ENCODE data around the gene VAMP2.
A peak's percentile ranks its signal among the peaks of the same experiment; 100 is the strongest.

VAMP2 gene

GRCh38 chr17:8122924-8123694, 39.6 kb downstream of the VAMP2 start:
- peak in 3 of 4 experiments; percentile 9 to 57 (median 33) for DNase-seq

DNA sequence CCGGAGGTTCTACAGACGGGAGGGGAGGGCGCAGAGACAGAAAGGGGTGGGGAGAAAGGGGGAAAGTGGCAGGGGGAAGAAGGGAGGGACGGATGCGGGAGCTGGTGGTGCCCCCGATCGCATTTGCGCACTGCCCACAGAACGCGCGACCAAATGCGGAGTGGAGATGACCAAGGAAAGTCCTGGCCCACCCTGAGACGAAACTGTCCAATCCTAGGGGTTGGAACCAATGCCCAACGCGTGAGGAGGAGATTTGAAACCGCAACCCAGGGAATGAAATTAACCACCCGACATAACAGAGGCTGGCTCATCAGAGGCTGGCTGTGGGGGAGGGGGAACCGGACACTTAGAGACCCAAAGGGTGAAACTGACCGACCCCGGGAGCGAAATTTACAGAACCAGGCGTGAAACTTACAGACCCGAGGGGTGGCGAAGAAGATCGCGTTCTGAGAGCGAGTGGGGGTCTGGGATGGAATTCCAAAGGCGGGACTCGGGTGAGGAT, 40.3 kb downstream of the VAMP2 start:
- DNase-seq = peak in 1 of 4 experiments; percentile 13

GRCh38 chr17:8121681-8122421, 40.9 kb downstream of the VAMP2 start:
- DNase-seq = peak; percentile 51 to 80 (median 64)

- DNase-seq = no peak
These were observed 41.4 kb downstream of the VAMP2 start for GRCh38 chr17:8121407-8121680.

DNA sequence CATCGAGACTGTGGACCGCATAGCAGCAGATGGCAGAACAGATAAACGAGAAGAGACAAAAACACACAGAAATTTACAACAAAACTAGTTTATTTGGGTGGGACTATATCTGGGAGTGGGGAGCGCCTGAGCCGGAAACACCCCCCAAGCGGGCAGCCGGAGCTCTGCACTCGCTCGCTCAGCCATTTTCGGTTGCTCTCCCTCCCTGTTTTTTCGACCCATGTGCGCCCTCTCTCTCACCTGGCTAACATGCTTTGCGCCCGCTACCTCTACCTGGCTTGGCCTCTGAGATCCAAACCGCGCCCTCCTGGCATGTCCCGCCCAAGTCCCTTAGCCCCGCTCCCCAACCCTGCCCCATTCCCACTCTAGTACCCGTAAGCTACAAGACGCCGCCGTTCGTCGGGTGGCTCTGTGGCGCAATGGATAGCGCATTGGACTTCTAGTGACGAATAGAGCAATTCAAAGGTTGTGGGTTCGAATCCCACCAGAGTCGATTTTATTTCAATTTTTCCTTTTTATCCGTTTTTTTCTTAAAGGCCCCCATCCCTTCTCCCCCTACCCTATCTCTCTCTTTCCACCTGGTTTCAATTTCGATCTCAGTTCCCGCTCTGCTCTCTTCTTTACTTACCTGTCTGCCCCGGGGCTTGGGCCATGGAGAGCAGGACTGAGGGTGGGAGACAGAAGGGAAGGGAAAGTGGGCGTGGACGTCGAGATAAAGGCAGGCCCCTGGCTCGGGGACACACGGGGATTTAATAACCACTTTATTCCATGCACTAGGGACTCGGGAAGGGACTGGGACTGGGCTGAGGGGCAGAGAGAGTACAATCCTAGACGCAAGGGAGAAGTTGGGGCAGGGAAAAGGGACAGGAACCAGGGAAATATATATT, 42.0 kb downstream of the VAMP2 start:
- DNase-seq = peak; percentile 73 to 82 (median 76)

- peak; percentile 86 to 94 (median 92) for DNase-seq
These were observed 42.9 kb downstream of the VAMP2 start for GRCh38 chr17:8119581-8120519.

GRCh38 chr17:8118769-8119580, 43.8 kb downstream of the VAMP2 start:
- DNase-seq = peak; percentile 83 to 93 (median 90)

DNA sequence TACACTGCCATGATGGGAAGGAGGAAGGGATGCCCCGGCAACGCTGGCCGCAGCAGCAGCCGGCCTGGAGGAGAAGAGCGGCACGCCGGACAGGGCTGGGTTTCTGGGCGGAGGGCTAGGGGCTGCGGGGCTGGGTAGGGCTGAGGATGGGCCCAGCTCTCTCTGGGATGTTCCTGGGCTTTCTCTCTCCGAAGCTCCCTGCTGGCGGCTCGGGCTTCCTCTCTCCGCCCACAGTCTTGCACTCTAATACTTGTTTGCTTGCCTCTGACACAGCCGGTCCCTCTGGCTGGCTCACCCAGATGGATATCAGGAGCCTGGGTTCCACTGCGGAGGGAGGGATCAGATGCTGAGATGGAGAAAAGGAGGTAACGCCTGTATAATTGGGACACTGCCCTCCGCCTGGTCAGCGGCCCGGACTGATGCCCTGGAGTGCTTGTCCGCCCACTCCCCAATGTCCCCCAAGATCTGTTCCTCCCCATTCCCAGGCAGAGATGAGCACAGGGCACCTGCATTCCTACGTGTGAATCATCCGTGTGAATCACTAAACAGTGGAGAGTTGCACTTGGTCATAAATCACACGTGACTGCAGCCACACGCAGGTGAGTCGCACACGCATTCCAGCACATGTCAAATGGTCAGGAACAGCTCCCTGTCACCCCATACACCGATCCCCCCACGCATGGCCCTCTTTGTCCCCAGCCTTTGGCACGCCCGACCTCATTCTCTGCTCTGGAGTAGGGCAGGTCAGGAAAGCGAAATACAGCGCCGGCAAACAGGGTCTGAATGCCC, 44.6 kb downstream of the VAMP2 start, which contains the start of gene ALOXE3:
ALOXE3 (minus strand) TSS at position 535 of the 789 bp plus-strand sequence; CDS start at position 11, 524 bp downstream.
- DNase-seq = peak; percentile 8 to 63 (median 58)

DNA sequence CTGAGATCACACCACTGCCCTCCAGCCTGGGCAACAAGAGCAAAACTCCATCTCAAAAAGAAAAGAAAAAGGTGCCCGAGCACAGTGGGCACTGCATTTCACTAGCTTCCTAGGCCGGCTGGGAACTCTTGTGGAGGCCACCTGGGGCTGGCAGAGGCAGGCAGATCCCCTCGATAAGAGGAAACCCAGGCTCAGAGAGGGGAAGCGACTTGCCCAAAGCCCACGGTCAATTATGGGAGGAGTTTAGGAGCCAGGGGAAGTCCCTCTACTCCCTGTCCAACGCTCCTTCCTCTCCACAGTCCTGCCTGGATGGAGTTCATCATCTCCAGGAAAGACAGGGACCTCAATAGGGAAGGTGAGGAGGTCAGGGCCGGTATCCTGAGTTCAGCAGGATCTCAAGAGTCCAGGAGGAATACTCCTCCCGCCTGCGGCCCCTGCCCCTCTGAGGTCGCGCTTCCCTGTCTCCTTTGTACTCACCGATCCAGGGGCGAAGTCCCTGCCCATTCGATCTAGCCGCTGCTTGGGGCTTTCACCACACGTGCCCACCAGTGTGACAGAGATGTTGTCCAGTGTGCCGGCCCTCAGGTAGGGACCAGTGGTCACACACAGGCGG, 45.3 kb downstream of the VAMP2 start:
- peak; percentile 43 to 71 (median 70) for DNase-seq

GRCh38 chr17:8116776-8117175, 46.0 kb downstream of the VAMP2 start:
- DNase-seq = no peak

DNA sequence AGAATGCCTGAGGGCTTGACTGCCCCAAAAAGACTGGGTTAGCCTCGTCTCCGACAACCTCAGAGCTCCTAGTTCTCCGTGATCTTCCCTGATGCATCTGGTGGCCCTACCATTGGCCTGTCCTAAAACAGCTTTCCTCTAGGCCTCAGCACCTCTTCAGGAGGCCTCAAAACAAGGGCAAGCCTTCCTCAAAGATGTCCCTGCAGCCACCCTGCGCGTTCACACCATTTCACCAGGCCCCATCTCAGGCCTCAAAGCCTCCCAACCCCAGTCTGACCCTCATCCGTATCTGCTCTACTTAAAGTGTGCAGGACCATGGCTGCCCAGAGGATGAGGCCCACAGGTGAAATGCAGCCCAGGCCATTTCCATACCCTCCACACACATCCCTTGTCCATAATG, 51.8 kb downstream of the VAMP2 start:
- DNase-seq = no peak

GRCh38 chr17:8110456-8110804, 52.3 kb downstream of the VAMP2 start:
- DNase-seq = no peak

GRCh38 chr17:8109661-8110455, 52.9 kb downstream of the VAMP2 start:
- peak; percentile 50 to 83 (median 60) for DNase-seq

Measured in suppressor macrophage (primary cell).